Measurements from ENCODE around the gene LMBR1.

LMBR1 gene

GRCh38 chr7:156803656-156804055, 89.3 kb downstream of the LMBR1 start:
- in situ Hi-C loops (cut with MboI; ENCODE audit: low sequenced_read_pairs): loop anchor here (25.0 kb wide), 1 partner anchor 991 kb away; the partner anchor contains the start of gene SHH

GRCh38 chr7:156802214-156802613, 90.8 kb downstream of the LMBR1 start:
- in situ Hi-C loops (cut with MboI; ENCODE audit: low sequenced_read_pairs): loop anchor here (25.0 kb wide), 1 partner anchor 990 kb away; the partner anchor contains the start of gene SHH

- in situ Hi-C loops (cut with MboI; ENCODE audit: low sequenced_read_pairs): no loop called here
Observed at GRCh38 chr7:156795415-156795814, 97.6 kb downstream of the LMBR1 start.

DNA sequence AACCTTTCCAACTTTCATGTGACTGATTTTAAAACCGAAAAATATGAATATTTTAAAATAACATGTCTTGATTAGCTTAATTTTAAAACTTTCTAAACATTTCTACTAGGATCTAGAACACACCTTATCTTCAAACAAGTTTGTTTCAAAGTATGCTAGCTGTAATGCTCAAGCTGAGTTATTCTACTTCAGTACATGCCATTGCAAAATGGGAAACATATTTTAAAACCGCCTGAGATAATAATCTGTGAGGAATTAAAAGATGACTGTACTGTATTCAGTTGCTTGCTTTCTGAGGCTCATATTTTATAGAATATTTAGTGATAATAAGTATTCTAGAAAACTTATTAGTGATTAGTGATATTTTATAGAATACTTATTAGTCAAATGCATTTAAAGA, 99.6 kb downstream of the LMBR1 start:
- in situ Hi-C loops (cut with MboI; ENCODE audit: low sequenced_read_pairs): no loop called here

DNA sequence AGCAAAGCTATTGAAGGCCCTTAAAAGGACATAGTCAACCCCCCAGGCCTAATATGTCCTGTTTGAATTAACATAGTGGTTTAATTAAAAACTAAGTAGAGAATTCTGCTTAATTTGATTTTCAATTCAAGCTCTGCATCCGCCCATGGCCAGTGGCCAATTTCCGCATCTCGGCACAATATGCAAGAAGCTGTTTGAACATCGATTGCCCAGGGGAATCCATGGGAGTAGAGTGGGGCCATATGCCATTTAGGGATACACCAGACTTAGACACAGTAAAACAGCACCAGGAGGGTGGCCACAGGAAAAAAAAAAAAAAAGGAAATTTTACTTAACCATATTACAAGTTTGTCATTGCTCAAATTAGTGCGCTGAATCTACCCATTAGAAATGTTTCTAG, 100.4 kb downstream of the LMBR1 start:
- in situ Hi-C loops (cut with MboI; ENCODE audit: low sequenced_read_pairs): no loop called here

GRCh38 chr7:156791241-156791640, 101.7 kb downstream of the LMBR1 start:
- in situ Hi-C loops (cut with MboI; ENCODE audit: low sequenced_read_pairs): no loop called here

DNA sequence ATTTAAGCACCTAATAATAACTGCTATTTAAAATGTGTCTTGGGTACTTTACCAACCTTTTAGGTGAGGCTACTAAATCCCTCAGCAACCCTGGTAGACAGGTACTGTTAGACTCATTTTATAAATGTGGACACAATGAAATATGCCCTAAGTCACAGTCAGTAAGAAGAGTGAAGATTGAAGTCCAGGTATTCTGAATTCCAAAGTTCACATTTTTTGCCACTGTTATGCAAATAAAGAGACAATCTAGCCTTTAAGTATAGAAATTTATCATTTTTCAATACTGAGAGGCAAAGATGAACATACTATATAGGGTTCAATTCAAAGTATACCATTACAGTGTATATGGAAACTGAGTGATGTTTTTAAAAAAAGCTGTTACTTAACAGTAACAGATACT, 102.7 kb downstream of the LMBR1 start:
- in situ Hi-C loops (cut with MboI; ENCODE audit: low sequenced_read_pairs): no loop called here

- in situ Hi-C loops (cut with MboI; ENCODE audit: low sequenced_read_pairs): no loop called here
Observed at GRCh38 chr7:156785998-156786543, 106.9 kb downstream of the LMBR1 start.

DNA sequence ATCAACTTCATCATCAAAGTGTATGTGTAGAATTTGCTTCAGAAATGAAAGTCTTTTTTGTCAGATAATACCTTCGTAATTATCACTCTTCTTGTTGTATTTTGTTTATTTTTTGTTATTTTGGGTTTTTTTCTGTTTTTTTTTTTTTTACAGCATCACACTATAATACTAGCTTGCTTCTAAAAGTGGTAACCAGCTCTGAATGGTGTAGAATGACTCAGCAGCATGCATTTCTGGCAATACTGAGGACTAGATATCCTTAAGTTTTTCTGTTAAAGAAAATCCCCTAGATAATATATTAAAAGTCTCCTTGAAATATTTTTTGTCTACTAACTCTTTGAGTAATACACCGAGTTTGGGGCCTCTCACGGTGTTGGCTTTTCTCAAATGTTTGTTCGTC, 109.1 kb downstream of the LMBR1 start:
- in situ Hi-C loops (cut with MboI; ENCODE audit: low sequenced_read_pairs): no loop called here

GRCh38 chr7:156781972-156782371, 111.0 kb downstream of the LMBR1 start:
- in situ Hi-C loops (cut with MboI; ENCODE audit: low sequenced_read_pairs): no loop called here

DNA sequence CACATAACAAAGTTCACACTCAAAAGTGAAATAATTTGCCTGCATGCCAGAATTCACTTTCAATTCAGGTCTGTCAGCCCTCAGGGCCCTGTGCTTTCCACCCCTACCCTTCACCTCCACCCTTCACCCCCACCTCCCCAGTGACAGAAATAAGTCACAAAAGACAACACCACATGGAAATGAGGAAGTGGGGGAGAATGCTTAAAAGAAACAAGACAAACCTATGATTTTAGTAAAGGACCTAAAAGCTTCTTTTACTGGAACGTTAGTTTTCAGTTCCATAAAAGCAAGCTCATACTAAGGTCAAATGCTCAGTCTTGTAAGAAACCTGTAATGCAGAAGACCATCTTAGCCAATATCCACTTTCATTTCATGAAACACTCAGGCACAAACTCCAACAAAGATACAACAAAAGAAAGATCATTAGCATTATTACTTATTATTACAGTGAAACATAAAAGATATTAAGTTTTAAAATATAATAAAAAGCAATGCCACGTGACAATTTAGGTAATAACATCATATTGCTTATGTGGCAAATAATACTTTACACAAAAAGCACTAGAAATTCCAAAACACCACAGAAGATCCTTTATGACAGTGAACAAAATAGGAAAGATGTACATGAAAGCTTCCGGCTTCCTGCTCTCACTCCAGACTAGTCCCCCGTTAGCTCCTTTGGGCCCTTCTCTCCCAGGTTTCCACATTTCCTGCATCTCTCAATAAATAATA, 112.1 kb downstream of the LMBR1 start:
- in situ Hi-C loops (cut with MboI; ENCODE audit: low sequenced_read_pairs): no loop called here

DNA sequence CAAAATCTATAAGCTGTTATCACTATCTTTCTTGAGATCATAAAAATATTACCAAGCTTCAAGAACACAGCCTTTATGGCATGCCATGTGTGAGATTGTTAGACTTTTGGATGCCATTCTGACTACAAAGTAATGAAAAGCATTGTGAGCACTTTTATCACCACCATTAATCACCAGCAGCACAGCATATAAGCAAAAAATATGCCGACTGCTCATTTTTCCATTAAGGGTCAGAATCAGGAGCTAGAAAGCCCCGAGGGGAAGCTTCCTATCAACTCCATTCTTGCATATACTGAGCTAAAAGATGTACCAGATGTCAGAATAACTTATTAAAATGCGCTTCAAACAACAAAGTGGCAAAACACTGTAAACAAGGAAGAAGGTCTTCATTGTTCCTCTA, 114.3 kb downstream of the LMBR1 start:
- in situ Hi-C loops (cut with MboI; ENCODE audit: low sequenced_read_pairs): no loop called here

DNA sequence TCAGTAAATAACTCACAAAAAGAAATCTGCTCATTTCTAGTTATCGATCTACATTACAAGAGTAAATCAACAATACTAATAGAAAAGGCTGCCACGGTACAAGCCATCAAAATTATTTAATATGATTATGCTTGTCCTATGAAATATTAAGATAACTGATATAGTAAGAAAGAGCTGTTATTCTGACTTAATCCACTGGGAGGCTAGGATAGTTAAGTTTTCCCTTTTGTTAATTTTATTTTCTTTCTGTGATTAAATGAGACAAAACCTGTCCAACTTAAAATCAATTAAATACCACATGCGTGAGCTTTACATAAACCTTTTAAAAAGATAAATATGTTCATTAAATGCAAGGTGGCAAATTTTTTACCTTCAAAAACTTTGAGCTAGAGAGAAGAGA, 114.8 kb downstream of the LMBR1 start:
- in situ Hi-C loops (cut with MboI; ENCODE audit: low sequenced_read_pairs): no loop called here

DNA sequence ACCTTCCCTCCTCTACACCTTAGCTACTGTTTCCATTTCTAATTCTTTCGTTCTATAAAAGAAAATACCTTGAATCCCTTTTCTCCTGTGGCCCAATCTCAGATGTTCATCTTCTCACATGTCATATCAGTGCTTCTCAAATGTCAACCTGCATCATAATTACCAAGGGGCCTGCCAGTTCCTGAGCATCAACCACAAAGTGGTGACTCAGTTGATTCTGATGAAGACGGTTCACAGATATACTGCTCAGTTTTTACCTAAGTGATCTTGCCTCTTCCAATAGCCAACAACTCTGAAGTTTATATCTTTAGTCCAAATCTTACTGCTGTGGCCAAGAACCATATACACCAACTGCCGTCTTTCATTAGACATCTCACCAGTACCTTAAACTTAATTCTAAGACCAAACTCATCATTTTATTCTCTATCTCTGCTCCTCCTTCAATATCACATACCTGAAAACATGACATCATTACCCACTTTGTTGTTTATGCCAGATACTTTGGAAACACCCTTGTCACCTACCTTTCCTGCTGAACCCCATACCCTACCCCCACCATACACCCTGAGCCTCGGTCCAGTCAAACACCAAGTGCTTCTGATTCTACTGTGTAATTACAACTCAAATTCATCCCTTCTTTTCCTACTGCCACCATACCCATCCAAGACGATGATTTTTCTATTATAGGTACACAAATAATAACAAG, 115.5 kb downstream of the LMBR1 start:
- in situ Hi-C loops (cut with MboI; ENCODE audit: low sequenced_read_pairs): no loop called here

DNA sequence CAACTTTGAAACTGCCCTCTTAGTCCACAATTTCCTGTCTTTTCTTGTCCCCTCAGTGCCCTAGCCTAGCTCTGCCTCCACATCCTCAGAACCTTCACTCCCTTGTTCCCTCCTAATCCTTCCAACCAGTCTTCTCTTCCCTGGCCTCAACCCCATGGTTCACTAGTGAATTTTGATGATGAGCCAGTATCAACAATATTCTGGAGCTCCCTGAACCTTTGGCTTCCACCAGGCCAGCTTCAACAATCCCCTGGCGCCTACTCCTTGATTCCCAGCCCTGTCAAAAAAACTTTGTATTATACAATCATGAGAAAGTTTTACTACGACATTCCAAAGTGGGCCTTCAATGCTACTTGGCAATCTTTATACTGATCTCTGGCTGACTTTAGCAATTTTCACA, 116.5 kb downstream of the LMBR1 start:
- in situ Hi-C loops (cut with MboI; ENCODE audit: low sequenced_read_pairs): no loop called here

- in situ Hi-C loops (cut with MboI; ENCODE audit: low sequenced_read_pairs): no loop called here
Observed at GRCh38 chr7:156773966-156774365, 119.0 kb downstream of the LMBR1 start.

GRCh38 chr7:156772725-156773124, 120.3 kb downstream of the LMBR1 start:
- in situ Hi-C loops (cut with MboI; ENCODE audit: low sequenced_read_pairs): no loop called here

DNA sequence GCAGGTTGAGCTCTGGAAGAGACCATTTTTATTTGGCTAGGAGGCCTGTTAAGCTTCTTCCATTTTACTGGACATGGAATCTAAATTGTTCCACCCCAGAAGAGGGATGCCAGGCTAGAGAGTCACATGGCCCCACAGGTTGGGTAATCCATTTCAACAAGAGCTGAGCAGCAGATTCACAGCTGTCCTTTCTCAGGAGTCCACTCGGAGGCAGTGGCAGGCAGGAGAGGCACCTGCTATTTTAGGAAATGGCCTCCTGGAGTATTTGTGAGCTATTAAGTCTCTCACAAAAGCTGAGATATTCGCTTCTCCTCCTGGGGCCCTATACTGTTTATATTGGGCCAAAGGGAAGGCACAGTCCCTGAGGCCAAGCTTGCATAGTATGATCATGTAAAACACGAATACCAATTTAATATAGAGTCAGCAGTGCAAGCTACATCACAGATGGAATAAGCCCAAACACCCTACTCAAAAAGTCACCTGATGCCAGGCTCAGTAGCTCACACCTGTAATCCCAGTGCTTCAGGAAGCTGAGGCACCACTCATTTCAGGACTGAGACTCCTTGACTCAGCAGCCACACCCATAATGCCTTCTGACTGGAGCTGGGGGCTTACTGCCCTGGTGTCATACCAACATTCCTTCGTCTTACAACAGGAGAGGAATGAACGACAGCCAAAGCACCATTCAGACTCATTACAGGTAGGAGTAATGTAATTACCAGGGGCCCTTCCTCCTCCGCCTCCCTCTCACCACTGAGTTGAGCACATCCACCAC, 124.1 kb downstream of the LMBR1 start:
- in situ Hi-C loops (cut with MboI; ENCODE audit: low sequenced_read_pairs): no loop called here

DNA sequence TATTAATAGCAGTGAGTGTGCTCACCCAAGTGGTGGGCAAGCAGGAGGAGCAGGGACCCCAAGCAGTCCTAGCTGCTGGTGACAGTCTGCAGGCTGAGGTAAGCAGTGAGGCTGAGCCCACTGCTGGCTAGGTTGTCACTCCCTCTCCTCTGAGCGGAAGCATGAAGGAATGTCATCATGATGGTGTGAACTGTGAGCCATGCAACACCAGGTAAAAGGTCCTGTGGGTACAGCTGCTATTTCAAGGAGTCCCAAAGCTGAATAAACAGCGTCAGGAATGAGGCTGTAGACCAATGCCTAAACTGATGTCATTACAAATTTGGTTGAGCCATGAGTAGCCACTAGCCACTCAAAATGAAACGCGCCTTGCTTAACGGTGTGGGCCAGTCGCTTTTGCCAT, 126.3 kb downstream of the LMBR1 start:
- in situ Hi-C loops (cut with MboI; ENCODE audit: low sequenced_read_pairs): no loop called here

DNA sequence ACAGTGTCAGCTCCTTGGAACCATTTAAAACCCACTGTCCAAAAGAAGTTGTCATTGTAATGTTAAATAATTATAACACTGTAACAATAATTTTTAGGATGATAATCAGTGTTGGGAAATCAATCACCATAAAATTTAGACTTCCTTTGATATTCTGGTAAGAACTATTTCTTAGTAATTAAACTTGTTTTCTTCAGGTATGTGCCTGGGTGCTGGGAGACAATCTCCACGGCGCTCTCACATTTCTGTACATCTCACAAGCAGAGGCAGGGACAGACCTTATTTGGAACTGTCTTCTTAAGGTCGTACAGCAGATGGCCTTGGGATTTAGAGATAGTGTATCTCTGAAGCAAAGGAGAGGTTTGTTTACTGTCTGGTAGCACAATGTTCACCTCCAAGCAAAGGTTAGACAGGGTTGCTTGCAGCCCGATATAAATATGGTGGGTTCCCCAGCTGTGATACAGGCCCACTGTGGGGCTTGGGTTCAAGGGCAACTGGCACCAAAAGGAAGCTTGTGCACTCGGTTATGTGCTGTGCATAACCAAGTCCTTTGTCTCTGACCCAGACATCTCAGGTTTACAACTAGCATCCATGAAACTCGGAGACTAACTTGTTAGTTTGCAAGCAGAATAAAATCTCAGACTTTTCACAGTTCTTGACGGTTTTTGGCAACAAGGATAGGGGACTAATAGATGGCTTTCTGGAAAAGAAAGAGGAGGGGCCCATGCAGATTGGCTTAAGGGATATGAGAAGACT, 126.9 kb downstream of the LMBR1 start:
- in situ Hi-C loops (cut with MboI; ENCODE audit: low sequenced_read_pairs): no loop called here

- in situ Hi-C loops (cut with MboI; ENCODE audit: low sequenced_read_pairs): no loop called here
Observed at GRCh38 chr7:156764766-156765165, 128.2 kb downstream of the LMBR1 start.
